WTC11 (cell line): ENCODE results near the gene LEF1.
"Not testable (repeated sequence)": the region's sequence is repeated elsewhere in the genome, so short reads cannot be mapped to it uniquely, and the experiment has no call there.

Experiments
- CBFB ChIP-seq: sonication (generic); formaldehyde crosslinking; IDR thresholded peaks from 2 replicates; pipeline ENCODE4 v1.8.1; 2022; ENCODE audit warnings: mild to moderate bottlenecking, low read depth, missing genetic modification reagents
- CREB1 ChIP-seq: sonication (generic); formaldehyde crosslinking; IDR thresholded peaks from 2 replicates; pipeline ENCODE4 v1.8.0; 2023; ENCODE audit warnings: mild to moderate bottlenecking, missing genetic modification reagents
- KAT7 ChIP-seq: sonication (generic); formaldehyde crosslinking; IDR thresholded peaks from 2 replicates; pipeline ENCODE4 v1.8.1; 2023; ENCODE audit warnings: missing genetic modification reagents, mild to moderate bottlenecking, borderline replicate concordance
- NR1H2 ChIP-seq: sonication (generic); formaldehyde crosslinking; IDR thresholded peaks from 2 replicates; pipeline ENCODE4 v1.9.0; 2021; ENCODE audit warnings: mild to moderate bottlenecking, moderate library complexity, missing genetic modification reagents
- RELA ChIP-seq: sonication (generic); formaldehyde crosslinking; IDR thresholded peaks from 2 replicates; pipeline ENCODE4 v1.8.1; 2022; ENCODE audit warnings: missing genetic modification reagents, mild to moderate bottlenecking, borderline replicate concordance
- SMAD3 ChIP-seq: sonication (generic); formaldehyde crosslinking; IDR thresholded peaks from 2 replicates; pipeline ENCODE4 v1.8.0; 2022; ENCODE audit warnings: missing genetic modification reagents, mild to moderate bottlenecking, borderline replicate concordance
- TCF7 ChIP-seq: sonication (generic); formaldehyde crosslinking; IDR thresholded peaks from 2 replicates; pipeline ENCODE4 v1.8.0; 2022; ENCODE audit warnings: mild to moderate bottlenecking, low read depth, missing genetic modification reagents, moderate library complexity
- ZNF232 ChIP-seq: sonication (generic); formaldehyde crosslinking; IDR thresholded peaks from 2 replicates; pipeline ENCODE4 v1.8.0; 2022; ENCODE audit warnings: mild to moderate bottlenecking, missing genetic modification reagents
- TF ChIP-seq, protein P1 (sequence below): fragments of 200-600 bp; IDR thresholded peaks from 2 replicates; pipeline ENCODE4 v1.8.0; 2022; ENCODE audit warnings: antibody characterized with exemption
- TF ChIP-seq, protein P2 (sequence below): sonication (generic); formaldehyde crosslinking; IDR thresholded peaks from 2 replicates; pipeline ENCODE4 v1.8.0; 2022; ENCODE audit warnings: mild to moderate bottlenecking, missing genetic modification reagents

DNA sequence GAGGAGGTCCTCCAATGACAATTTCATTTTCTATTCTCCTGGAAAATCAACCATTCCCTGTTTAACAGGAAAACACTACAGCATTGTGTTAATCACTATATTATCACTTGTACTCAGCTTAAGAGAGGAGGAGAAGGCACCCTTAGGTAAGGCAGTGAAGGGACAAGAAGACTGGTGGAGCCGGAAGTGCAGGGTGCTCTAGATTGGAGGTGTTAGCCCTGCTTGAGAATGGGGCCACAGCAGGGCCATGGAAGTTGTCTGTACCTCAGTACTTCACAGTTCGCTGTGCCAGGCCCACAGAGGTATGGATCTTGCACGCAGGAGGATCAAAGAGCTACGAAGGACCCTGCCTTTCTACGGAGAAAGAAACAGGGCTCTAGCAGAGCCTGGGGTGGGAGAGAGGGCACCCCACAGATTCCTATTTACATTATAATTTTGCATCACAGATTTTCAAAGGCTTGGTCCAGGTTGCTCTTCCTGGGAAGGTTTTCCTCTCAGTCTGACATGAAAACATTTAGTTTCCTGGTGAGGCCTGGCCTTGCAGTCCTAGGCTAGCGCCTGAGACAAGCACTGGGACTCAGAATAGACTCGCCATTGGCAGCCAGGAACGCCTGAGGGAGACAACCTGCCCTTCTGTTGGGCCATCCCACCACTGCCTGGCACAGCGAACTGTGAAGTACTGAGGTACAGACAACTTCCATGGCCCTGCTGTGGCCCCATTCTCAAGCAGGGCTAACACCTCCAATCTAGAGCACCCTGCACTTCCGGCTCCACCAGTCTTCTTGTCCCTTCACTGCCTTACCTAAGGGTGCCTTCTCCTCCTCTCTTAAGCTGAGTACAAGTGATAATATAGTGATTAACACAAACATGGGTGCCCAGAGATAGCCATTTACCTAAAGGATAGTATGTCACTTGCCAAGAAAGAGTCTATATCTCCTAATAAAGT is 118.3 kb downstream of the LEF1 start:
- TF ChIP-seq, protein P1, sequence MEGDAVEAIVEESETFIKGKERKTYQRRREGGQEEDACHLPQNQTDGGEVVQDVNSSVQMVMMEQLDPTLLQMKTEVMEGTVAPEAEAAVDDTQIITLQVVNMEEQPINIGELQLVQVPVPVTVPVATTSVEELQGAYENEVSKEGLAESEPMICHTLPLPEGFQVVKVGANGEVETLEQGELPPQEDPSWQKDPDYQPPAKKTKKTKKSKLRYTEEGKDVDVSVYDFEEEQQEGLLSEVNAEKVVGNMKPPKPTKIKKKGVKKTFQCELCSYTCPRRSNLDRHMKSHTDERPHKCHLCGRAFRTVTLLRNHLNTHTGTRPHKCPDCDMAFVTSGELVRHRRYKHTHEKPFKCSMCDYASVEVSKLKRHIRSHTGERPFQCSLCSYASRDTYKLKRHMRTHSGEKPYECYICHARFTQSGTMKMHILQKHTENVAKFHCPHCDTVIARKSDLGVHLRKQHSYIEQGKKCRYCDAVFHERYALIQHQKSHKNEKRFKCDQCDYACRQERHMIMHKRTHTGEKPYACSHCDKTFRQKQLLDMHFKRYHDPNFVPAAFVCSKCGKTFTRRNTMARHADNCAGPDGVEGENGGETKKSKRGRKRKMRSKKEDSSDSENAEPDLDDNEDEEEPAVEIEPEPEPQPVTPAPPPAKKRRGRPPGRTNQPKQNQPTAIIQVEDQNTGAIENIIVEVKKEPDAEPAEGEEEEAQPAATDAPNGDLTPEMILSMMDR, result not testable (repeated sequence)
- not testable (repeated sequence) for TF ChIP-seq ZNF232 (CRISPR knock-in tag); RELA (CRISPR knock-in tag); SMAD3; CBFB; CREB1; TCF7 (CRISPR knock-in tag); NR1H2; KAT7
- TF ChIP-seq, protein P2, sequence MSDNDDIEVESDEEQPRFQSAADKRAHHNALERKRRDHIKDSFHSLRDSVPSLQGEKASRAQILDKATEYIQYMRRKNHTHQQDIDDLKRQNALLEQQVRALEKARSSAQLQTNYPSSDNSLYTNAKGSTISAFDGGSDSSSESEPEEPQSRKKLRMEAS (CRISPR knock-in tag), result not testable (repeated sequence)
